ENCODE results near the gene CEP97. TPM values are rescaled to one million over a fixed set of nuclear protein-coding genes. Genes with fewer than 3 reads are reported as not detected.
"Not testable (repeated sequence)": the region's sequence is repeated elsewhere in the genome, so short reads cannot be mapped to it uniquely, and the experiment has no call there.

CEP97 gene
- total RNA-seq, 1 donor from 2014 or later = 13.4 TPM

DNA sequence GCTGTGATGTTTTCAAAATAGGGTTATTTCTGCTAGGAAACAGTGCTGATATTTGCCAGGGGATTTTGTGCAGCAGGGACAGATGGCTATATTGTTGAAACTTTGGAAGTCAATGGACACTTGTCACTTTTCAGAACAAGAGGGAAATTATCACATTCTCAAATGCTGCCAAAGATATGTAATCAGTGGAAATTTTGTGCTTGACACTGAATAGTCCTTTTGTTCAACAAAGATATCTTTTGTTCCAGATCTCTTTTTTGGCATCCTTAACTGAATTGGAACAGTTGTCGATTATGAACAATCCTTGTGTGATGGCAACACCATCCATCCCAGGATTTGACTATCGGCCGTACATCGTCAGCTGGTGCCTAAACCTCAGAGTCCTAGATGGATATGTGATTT is 7.8 kb downstream of the CEP97 start:
- TF ChIP-seq CTCF (IDR thresholded peaks at IDR 0.05; ENCODE audit: insufficient read depth, low read length, severe bottlenecking) = no peak
- FAIRE-seq (no peak), DNase-seq (ENCODE audit: low read depth) (no peak)
- Histone ChIP-seq H3K4me3 (ENCODE audit: low read depth, low read length) (no peak overlapping the region), H3K36me3 (ENCODE audit: control insufficient read depth, insufficient read depth, low read length) (peaks cover 9% of the 10 kb centered on the region), H3K27me3 (ENCODE audit: control insufficient read depth, insufficient read depth, low read length) (no peaks in the 10 kb centered on the region)

DNA sequence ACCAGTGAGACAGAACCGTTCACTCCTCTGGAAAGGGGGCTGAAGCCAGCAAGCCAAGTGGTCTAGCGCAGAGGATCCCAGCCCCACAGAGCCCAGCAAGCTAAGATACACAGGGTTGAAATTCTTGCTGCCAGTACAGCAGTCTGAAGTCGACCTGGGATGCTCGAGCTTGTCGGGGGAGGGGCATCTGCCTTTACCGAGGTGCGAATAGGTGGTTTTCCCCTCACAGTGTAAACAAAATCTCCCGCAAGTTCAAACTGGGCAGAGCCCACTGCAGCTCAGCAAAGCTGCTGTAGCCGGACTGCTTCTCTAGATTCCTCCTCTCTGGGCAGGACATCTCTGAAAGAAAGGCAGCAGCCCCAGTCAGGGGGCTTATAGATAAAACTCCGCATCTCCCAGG is 11.4 kb downstream of the CEP97 start:
- H3K4me3 ChIP-seq (ENCODE audit: low read depth, low read length) = no peak overlapping the region
- FAIRE-seq = no peak

GRCh38 chr3:101741914-101742313 is 17.5 kb downstream of the CEP97 start:
- not testable (repeated sequence) for FAIRE-seq; H3K27me3 ChIP-seq (ENCODE audit: control insufficient read depth, insufficient read depth, low read length); H3K36me3 ChIP-seq (ENCODE audit: control insufficient read depth, insufficient read depth, low read length); H3K4me3 ChIP-seq (ENCODE audit: low read depth, low read length); DNase-seq (ENCODE audit: low read depth)

More for the DNA sequence above, 11.4 kb downstream of the CEP97 start:
- TF ChIP-seq CTCF (IDR thresholded peaks at IDR 0.05; ENCODE audit: insufficient read depth, low read length, severe bottlenecking) = no peak
- DNase-seq (ENCODE audit: low read depth) = no peak
- Histone ChIP-seq H3K36me3 (ENCODE audit: control insufficient read depth, insufficient read depth, low read length) (peaks cover 5% of the 10 kb centered on the region), H3K27me3 (ENCODE audit: control insufficient read depth, insufficient read depth, low read length) (no peaks in the 10 kb centered on the region)

GRCh38 chr3:101744811-101745210 is 20.4 kb downstream of the CEP97 start:
- Histone ChIP-seq H3K4me3 (ENCODE audit: low read depth, low read length) (no peak overlapping the region), H3K27me3 (ENCODE audit: control insufficient read depth, insufficient read depth, low read length) (no peaks in the 10 kb centered on the region), H3K36me3 (ENCODE audit: control insufficient read depth, insufficient read depth, low read length) (no peaks in the 10 kb centered on the region)
- FAIRE-seq = no peak
- DNase-seq (ENCODE audit: low read depth) = no peak
- no peak for TF ChIP-seq CTCF (IDR thresholded peaks at IDR 0.05; ENCODE audit: insufficient read depth, low read length, severe bottlenecking)

- not testable (repeated sequence) for H3K4me3 ChIP-seq (ENCODE audit: low read depth, low read length); DNase-seq (ENCODE audit: low read depth); H3K36me3 ChIP-seq (ENCODE audit: control insufficient read depth, insufficient read depth, low read length); FAIRE-seq; H3K27me3 ChIP-seq (ENCODE audit: control insufficient read depth, insufficient read depth, low read length)
Observed at GRCh38 chr3:101745934-101746333, 21.5 kb downstream of the CEP97 start.

- H3K27me3 ChIP-seq (ENCODE audit: control insufficient read depth, insufficient read depth, low read length); H3K4me3 ChIP-seq (ENCODE audit: low read depth, low read length); FAIRE-seq; DNase-seq (ENCODE audit: low read depth); H3K36me3 ChIP-seq (ENCODE audit: control insufficient read depth, insufficient read depth, low read length): not testable (repeated sequence)
Observed at GRCh38 chr3:101753386-101754113, 29.1 kb downstream of the CEP97 start.

GRCh38 chr3:101758224-101758623 is 33.8 kb downstream of the CEP97 start:
- no peak overlapping the region for H3K4me3 ChIP-seq (ENCODE audit: low read depth, low read length)
- no peak for TF ChIP-seq CTCF (IDR thresholded peaks at IDR 0.05; ENCODE audit: insufficient read depth, low read length, severe bottlenecking)
- peaks cover 3% of the 10 kb centered on the region for H3K36me3 ChIP-seq (ENCODE audit: control insufficient read depth, insufficient read depth, low read length)
- no peaks in the 10 kb centered on the region for H3K27me3 ChIP-seq (ENCODE audit: control insufficient read depth, insufficient read depth, low read length)
- DNase-seq (ENCODE audit: low read depth) = no peak
- no peak for FAIRE-seq
